GM12892 (cell line): Measurements from ENCODE around the gene FAM168B.

Source experiments
- DNase-seq: peaks from one replicate; pipeline ENCODE4 v3.0.0; 2011; ENCODE audit not compliant: insufficient read length
- FAIRE-seq: peaks from 2 replicates; lab custom pipeline; 2011; peaks lifted over from hg19 to GRCh38; lab: Jason Lieb, UNC
- POLR2A ChIP-seq: IDR thresholded peaks from 2 replicates; pipeline ENCODE4 v1.6.1; 2011; ENCODE audit warnings: low read depth, low read length, control low read depth
- POLR2AphosphoS5 ChIP-seq: IDR thresholded peaks from 2 replicates; pipeline ENCODE4 v1.6.1; 2011; ENCODE audit warnings: low read depth, low read length, control low read depth
- TAF1 ChIP-seq: IDR thresholded peaks from 2 replicates; pipeline ENCODE4 v1.6.1; 2011; ENCODE audit warnings: low read depth, mild to moderate bottlenecking, control low read depth, low read length, borderline replicate concordance

FAM168B gene

DNA sequence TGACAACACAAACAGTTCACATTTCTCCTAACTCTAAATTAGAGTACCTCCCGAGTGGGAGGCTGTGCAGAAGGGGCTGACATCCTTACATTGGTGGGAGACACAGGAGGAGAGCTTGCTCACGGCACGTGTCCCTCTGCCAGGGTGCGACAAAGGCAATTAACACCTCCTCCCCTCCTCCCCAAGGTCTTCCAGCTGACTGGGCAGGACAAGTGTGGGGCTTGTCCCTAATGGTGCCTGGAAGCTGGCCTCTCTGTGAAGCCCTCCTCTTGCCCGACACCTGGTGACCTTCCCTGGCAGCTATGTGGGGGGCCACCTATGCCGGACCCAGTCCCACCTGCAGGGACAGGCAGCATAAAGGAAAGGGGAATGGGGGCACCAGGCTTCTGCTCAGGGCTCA is 57.0 kb downstream of the FAM168B start:
- no peak for TF ChIP-seq TAF1
- no peak for TF ChIP-seq POLR2A
- DNase-seq (no peak), FAIRE-seq (no peak)

DNA sequence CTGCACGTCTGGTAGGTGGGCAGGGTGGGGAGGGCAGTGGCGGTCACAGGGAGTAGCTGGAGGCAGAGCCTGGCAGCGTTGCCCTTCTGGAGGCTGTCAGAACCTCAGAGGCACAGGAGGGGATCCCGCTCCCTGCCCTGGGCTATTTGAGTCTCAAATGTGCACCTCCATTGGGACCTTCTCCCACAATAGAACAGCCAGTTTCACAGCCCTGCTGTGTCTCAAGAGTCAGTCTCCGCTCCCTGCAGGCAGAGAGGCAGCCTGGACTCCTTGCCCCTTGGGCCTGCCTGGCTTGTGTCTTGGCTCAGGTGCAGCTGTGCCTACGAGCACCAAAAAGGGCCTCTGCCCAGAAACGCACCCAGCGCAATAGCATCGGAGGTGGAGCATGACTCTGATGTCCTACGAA is 57.4 kb downstream of the FAM168B start:
- DNase-seq (no peak), FAIRE-seq (no peak)
- TF ChIP-seq POLR2AphosphoS5 (no peak), POLR2A (no peak), TAF1 (no peak)

DNA sequence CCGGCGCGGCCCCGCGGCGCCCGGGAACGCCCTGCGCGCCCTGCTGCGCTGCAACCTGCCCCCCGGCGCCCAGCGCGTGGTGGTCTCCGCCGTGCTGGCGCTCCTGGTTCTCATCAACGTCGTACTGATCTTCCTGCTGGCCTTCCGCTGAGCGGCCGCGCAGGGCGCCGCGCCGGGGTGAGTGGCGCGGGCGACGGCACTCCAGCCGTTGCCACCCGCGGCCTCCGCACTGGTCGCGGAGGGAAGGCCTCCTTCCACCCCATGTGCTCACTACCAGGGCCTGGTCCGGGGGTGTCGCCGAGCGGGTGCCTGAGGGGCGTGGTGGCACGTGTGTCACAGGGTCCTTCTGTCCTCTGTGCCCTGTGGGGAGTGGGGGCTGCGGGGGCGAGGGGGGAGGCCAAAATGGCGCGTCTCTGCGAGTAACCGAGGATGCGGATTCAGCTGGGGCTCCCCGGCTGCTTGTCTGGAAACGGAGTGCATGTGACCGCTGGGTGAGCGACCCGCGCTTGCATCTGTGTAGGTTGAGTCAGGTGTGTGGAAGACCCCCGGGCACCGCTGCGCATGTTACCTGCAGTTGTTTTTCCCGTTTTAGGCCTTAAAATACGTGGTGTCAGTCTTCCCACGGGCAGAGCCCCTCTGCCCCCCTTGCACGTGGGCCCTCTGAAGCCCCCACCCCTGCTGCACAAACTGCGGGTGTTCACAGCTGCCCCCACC is 58.0 kb downstream of the FAM168B start:
- FAIRE-seq: no peak
- no peak for DNase-seq
- TF ChIP-seq TAF1: no peak
- no peak for TF ChIP-seq POLR2A
- TF ChIP-seq POLR2AphosphoS5: no peak

DNA sequence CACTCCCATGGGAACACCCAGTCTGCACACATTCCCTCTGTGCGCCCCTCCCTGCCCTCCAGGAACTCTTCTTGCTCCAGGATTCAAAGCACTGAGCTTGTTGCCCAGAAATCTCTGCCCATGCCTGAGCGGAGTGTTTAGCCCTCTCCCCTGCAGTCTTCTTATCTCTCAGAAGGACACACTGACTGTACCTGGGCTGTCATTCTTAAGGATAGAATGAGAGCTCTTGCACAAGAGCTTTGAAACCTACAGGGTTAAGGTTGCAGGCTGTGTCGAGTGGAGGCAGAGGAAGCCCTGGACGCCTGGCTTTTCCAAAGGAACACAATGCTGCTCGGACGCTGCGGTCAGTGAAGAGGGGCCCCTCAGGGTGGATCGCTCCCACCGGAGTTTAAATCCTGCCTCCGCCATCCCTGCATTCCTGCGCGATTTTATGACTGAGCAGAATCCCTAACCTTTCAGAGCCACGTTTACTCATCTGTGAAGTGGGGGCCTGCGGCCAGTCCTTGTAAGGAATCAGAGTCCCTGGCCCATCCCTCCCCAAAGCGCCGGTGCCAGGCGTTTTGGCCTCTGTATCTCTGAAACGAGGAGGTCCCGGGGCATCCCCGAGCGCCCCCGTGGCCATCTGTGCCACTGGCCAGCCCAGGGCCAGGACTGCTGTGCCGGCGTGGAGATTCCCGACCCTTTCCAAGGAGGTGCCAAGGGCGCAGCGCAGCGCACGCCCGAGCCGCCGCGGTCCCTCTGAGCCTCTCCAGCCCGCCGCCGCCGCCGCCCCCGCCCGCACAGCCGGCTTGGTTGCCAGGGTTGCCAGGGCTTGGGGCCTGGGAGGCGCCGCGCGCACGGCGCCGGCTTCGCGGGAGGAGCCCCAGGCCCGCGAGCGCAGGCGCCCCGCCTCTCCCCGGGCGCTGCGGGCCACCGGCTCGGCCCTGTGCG is 58.9 kb downstream of the FAM168B start:
- FAIRE-seq (no peak), DNase-seq (no peak)
- TF ChIP-seq POLR2A (no peak), POLR2AphosphoS5 (no peak), TAF1 (no peak)

GRCh38 chr2:131033786-131034121 is 59.5 kb downstream of the FAM168B start:
- TF ChIP-seq POLR2AphosphoS5: no peak
- TF ChIP-seq TAF1: no peak
- TF ChIP-seq POLR2A: no peak
- FAIRE-seq (no peak), DNase-seq (no peak)

DNA sequence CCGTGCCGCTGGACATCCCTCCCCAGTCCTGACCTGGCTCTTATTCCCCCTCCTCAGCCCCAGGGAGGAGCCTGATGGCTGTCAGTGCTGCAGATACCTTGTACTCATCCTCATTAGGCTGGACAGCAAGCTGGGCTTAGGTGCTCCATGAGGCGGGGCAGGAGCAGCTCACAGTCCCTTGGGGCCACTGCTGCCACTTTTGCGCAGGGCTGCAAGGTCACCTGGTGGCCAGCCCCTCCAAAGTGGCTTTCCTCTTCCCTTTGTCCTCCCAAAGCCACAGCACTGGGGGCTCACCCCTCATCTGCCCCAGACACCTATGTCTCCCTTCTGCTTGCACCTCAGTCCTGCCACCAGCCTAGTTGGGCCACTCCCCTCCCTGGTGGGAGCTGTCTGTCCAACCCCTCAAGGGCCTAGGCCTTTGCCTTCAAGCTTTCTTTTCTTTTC is 60.8 kb downstream of the FAM168B start:
- TF ChIP-seq POLR2AphosphoS5 (no peak), TAF1 (no peak), POLR2A (no peak)
- no peak for FAIRE-seq

DNA sequence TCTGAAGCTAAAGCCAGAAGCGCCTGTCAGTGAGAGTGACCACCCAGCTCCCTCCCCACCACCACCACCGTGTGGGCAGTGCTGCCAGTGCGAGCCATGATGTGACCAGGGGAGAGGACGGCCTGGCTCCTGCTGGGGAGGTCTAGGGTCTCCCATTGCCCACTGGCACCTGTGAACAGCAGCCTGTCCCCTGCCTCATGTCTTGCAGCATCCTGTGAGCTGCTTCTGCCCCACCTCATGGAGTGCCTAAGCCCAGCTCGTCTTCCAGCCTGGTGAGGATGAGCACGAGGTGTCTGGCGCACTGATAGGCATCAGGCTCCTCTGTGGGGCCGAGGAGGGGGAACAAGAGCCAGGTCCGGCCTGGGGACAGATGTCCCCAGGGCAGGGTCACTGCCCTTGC is 61.4 kb downstream of the FAM168B start:
- TF ChIP-seq POLR2A (no peak), TAF1 (no peak), POLR2AphosphoS5 (no peak)
- no peak for FAIRE-seq
- no peak for DNase-seq

More for the DNA sequence above, 60.8 kb downstream of the FAM168B start:
- DNase-seq: no peak

DNA sequence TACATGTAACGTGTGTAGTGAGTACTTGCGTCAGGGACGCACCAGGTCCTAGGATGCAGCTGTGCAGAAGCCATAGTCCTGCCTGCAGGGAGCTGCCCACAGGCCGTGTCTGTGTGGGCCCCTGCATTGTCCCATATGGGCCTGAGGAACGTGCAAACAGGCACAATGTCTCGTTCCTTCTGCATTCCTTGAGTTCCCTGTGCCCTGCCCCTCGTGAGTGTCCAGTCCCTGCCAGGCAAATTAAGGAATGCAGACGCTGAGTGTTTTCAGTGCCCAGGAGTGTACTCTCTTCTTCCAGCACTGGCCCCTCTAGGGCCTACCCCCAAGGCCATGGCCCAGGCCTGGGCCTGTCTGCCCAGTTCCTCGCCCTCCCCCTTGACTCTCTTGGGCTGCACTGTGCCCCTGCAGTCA is 61.8 kb downstream of the FAM168B start:
- DNase-seq: no peak
- no peak for FAIRE-seq
- TF ChIP-seq TAF1: no peak
- TF ChIP-seq POLR2A: no peak
- TF ChIP-seq POLR2AphosphoS5: no peak

DNA sequence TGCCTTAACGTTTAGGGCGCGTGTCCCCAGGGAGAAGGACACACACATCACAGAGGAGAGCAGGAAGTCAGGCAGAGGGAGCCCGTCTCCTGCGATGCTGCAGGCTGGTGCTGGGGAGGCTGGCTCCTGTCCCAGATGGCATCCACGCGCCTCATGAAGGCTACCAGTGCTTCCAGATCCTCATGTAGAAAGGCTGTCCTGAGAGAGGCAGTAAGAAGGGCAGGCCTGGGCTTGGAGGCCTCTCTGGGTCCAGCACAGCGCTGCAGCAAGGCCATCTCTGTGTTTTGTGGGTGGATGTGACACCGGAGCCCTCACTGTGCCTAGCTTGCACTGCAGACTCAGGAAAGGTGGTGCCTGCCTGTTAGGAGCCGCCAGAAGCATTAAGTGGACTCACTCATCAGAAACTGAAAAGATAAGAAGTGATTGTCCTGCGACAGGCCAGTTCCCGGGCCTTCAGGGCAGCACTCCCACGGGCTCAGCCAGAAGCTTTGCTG is 62.7 kb downstream of the FAM168B start:
- TF ChIP-seq TAF1: no peak
- FAIRE-seq (no peak), DNase-seq (no peak)

DNA sequence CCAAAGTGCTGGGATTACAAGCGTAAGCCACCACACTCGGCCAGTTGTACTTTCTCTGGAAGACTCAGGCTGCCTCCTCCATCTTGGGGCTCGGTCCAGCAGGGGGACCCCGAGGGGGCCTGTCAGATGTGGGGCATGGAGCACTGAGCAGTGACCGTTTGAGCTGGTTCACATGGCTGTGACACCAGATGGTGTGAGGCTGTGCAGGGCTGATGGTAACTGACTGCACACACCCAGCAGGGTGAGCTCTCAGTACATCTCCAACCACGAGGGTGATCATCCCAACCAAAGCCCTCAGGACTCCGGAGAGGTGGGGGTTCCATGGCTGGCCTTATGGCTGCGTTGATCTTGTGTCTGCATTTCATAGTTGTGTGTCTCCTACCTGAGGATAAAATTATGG is 63.4 kb downstream of the FAM168B start:
- DNase-seq: no peak
- no peak for TF ChIP-seq POLR2AphosphoS5
- no peak for TF ChIP-seq POLR2A
- TF ChIP-seq TAF1: no peak
- FAIRE-seq: no peak

GRCh38 chr2:131027566-131028528 is 65.4 kb downstream of the FAM168B start:
- FAIRE-seq (no peak), DNase-seq (no peak)
- TF ChIP-seq POLR2AphosphoS5 (no peak), POLR2A (no peak), TAF1 (no peak)
